ENCODE results near the gene FTCD.
"Not testable (repeated sequence)": the region's sequence is repeated elsewhere in the genome, so short reads cannot be mapped to it uniquely, and the experiment has no call there.

Gene FTCD

DNA sequence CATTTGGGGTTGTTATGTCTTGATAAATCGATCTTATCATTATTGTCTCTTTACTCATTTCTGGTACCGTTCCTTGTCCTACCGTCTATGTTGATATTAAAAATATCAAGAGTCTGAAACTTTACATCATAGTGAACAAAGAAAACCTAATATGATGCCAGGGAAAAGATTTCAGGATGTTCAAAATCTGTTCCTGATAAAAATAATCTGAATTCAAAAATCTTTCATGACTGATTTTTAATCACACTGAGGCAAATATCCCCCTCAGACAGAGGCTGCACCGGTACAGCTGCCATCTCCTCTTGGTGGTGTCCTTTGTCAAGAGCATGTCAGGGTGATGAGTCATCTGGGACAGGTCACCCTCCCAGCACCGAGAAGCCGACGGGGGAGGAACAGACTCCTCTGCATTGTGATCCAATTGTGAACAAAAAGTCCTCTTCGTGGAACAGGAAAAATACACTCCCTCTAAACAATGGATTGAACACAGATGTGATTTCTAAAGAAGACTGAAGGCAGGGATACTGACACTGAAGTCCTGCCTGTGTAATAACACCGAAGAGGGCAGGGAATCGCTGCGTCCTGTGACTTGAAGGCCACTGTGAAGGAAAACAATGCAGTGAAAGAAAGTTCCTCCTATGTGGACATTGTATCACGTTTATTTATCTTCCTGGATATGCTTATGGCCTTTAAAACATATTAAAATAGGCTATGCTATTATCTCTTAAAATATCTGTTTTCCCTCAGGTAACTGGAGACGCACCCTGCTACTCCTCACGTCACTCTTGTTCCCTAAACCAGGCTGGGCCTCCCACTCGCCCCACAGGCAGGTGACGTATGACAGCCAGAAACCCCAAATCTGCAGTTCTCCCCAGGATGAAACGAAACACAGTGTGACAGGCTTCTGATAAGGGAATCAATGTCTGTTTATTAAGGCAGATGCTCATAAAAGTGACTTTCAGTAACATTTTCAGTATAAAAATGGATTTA lies 33.1 kb upstream of the FTCD start:
- peak; percentile 61 for DNase-seq (ENCODE audit: low spot score)

DNA sequence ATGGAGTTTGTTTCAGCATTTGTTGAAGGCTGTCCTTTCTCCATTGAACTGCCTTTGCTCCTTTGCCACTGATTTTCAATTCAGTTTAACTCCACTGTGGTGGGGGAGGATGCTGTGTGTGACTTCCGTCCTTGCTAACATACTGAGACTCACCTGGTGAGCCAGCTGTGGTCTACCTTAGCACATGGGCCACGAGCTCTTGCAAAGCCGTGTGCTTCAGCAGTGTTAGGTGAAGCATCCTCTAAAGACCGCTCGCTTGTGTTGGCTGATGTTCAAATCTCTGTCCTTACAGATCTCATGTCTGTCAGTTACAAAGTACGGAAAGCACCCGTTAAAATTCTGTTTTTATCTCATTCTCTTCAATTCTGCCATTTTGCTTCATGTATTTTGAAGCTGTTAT lies 32.4 kb upstream of the FTCD start:
- no peak for DNase-seq (ENCODE audit: low spot score)

DNA sequence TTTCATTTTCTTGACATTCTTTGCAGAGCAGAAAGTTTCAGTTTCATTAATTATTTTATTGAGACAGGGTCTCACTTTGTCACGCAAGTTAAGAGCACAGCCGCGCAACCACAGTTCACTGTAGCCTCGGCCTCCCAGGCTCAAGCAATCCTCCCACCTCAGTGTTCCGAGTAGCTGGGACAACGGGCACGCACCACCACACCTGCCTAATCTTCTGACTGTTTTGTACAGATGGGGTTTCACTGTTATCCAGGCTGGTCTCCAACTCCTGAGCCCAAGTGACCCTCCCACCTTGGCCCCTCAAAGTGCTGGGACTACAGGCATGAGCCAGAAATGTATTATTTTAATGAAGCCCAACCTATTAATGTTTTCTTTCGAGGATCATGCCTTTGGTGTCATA lies 31.9 kb upstream of the FTCD start:
- DNase-seq (ENCODE audit: low spot score): no peak

GRCh38 chr21:46185716-46186115 lies 30.3 kb upstream of the FTCD start:
- DNase-seq (ENCODE audit: low spot score): no peak

DNA sequence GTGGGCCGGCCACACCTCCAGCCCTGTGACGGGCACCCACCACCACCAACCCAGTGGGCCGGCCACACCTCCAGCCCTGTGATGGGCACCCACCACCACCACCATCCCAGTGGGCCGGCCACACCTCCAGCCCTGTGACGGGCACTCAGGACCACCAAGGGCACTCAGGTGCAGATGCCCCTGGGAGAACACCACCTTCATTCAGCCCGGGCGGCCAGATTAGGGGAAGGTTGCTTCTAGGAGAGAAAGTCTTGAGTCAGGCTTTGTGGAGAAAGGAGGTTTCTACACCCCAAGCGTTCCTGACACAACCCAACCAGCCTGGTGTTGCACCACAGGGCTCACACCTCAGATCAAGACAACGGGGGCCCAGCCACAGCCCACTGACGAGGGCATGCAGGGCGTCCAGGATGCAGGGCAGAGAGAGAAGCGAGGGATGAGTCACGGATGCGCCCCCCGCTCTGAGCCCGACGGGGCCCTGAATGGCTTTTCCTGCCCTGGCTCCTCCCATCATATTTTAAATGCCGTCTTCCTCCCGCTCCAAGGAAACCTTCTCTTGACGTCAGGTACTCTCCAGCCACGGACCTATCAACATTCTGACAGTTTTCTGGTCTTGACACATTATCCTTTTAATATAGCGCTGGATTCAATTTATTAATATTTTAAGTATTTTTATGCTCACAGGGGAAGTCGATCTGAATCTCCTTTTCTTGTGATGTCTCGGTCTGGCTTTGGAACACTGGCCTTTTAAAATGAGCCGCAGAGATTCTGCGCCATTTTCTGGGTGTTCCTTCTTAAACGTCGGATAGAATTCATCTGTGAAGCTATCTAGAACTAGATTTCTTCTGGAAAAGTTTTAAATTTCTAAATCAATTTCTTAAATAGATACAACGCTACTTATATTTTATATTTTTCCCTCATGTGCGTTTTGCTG lies 29.5 kb upstream of the FTCD start:
- DNase-seq (ENCODE audit: low spot score): peak; percentile 81

DNA sequence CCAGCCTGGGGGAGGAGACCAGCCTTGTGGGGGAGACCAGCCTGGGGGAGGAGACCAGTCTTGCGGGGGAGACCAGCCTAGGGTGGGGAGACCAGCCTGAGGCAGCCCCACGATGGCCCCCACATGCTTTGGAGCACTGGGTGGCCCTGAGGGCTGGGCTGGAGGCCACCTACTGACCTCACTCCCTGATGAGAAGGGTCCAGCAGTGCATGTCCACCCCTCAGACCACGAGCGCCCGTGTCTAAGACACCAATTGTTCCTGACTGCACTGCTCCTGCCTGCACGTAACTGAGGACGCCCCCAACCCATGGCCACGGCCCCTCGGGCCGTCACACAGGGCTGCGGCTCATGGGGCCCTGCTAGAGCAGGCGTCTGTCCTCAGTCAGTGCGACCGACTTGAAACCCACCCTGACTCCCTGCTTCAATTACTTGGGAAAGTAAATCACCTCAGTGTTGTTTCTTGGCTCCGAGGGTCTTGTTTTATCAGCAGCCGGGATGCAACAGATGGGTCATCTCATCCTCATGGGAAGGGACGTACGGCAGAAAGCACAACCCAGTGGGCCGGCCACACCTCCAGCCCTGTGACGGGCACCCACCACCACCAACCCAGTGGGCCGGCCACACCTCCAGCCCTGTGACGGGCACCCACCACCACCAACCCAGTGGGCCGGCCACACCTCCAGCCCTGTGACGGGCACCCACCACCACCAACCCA lies 28.7 kb upstream of the FTCD start, which contains the start of gene SPATC1L:
TSS of gene SPATC1L (minus strand) at position 550 of the 715 bp plus-strand sequence. CDS start 1,643 bp downstream, outside the sequence.
- peak; percentile 81 for DNase-seq (ENCODE audit: low spot score)

GRCh38 chr21:46183337-46183909 lies 28.0 kb upstream of the FTCD start:
- DNase-seq (ENCODE audit: low spot score): not testable (repeated sequence)

GRCh38 chr21:46182548-46183336 lies 27.4 kb upstream of the FTCD start:
- DNase-seq (ENCODE audit: low spot score): peak; percentile 69

- no peak for DNase-seq (ENCODE audit: low spot score)
Measured at GRCh38 chr21:46181953-46182547, 26.7 kb upstream of the FTCD start.

- no peak for DNase-seq (ENCODE audit: low spot score)
Measured at GRCh38 chr21:46181436-46181835, 26.1 kb upstream of the FTCD start.

- no peak for DNase-seq (ENCODE audit: low spot score)
Measured at GRCh38 chr21:46180778-46181391, 25.5 kb upstream of the FTCD start.

DNA sequence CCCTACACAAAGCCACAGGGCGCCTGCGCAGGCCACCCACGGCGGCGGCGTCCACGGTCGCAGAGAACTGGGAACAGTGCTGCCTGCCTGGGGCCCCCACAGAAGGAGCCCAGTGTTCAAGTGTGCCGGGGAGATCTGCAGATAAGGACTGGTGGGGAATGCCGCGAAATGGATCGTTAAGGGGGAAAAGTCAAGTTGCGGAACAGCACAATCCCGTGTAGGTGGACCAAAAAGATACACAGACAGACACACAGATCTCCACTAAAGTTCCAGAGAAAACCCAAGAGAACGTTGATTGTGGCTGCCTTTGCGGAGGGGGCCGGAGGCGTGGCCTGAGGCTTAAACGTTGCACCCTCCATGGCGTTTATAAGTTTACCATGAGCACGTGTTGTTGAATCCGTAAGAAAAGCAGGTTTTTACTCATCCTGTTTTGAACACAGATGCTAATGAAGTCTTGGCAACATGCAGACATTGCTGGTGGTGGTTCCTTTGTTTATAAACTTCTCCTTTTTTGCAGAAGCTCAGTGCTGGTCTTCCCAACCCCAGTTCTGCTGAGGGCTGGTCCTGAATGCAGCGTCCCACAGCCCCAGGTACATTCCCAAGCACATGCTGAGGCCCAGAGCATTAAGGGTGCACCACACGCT lies 24.8 kb upstream of the FTCD start:
- DNase-seq (ENCODE audit: low spot score): no peak

GRCh38 chr21:46179708-46180078 lies 24.3 kb upstream of the FTCD start:
- no peak for DNase-seq (ENCODE audit: low spot score)

GRCh38 chr21:46178961-46179360 lies 23.6 kb upstream of the FTCD start:
- DNase-seq (ENCODE audit: low spot score): no peak

DNA sequence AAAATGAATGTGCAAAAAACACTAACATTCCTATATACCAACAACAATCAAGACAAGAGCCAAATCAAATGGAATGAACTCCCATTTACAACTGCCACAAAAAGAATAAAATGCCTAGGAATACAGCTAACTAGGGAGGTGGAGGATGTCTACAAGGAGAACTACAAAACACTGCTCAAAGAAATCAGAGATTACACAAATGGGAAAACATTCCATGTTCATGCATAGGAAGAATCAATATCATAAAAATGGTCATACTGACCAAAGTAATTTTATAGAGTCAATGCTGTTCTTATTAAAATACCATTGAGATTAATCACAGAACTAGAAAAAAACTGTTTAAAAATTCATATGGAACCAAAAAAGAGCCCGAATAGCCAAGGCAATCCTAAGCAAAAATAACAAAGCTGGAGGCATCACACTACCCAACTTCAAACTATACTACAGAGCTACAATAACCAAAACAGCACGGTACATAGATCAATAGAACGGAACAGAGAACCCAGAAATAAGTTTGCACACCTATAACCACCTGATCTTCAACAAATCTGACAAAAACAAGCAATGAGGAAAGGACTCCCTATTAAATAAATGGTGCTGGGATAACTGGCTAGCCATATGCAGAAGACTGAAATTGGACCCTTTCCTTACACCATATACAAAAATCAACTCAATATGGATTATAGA lies 21.2 kb upstream of the FTCD start:
- DNase-seq (ENCODE audit: low spot score): not testable (repeated sequence)

DNA sequence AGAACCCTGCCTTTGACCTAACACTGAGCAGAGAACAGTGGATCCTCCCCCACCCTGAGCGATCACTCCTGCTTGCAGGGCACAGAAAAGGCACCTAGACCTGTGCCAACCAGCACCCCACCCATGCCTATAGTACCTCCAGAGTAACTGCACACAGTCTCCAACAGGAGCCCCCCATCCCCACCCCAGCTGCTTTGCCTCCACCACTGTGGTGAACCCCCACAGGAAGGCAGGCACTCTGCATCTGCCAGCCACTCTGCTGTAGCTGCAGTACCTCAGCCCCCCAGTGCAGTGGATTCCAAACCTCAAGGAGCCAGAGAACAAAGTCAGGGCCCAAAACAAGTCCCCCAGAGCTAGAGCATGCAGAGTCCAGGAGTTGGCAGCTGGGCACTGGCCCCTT lies 18.2 kb upstream of the FTCD start:
- DNase-seq (ENCODE audit: low spot score): no peak

GRCh38 chr21:46172863-46173528 lies 17.6 kb upstream of the FTCD start:
- DNase-seq (ENCODE audit: low spot score): no peak

All from AG20443 (cell line).